ENCODE results near the gene ATP13A1. TPM values are rescaled to one million over a fixed set of nuclear protein-coding genes. Genes with fewer than 3 reads are reported as not detected.
"Not testable (repeated sequence)": the region's sequence is repeated elsewhere in the genome, so short reads cannot be mapped to it uniquely, and the experiment has no call there.

Gene ATP13A1
- total and polyA plus RNA-seq, 2 of the 8 experiments (the other 6 are each of a cell fraction or from before 2014, with no cell fraction given), result 33.0 to 64.2 TPM

GRCh38 chr19:19665420-19665948 lies 2.0 kb upstream of the ATP13A1 start:
- H3K4me3 ChIP-seq (ENCODE audit: extremely low read depth in 1 of 4, insufficient read depth in 2 of 4, low read depth in 3 of 4, low read length in 4 of 4); POLR2A ChIA-PET (ENCODE audit: partially characterized antibody); H3K4ac ChIP-seq (replicated peaks; ENCODE audit: insufficient read length, low read depth, low read length); H3K23ac ChIP-seq (ENCODE audit: insufficient read length); H3K27me3 ChIP-seq (replicated peaks in 1 of 4; ENCODE audit: control insufficient read depth in 3 of 4, extremely low read depth in 1 of 4, insufficient read depth in 3 of 4, low read length in 3 of 4); H3K23me2 ChIP-seq (ENCODE audit: low read depth, low read length); H3K4me2 ChIP-seq (ENCODE audit: insufficient read depth in 1 of 2, low read depth in 2 of 2, low read length in 2 of 2); H3K9ac ChIP-seq (replicated peaks in 1 of 4; ENCODE audit: extremely low read depth in 1 of 4, low read depth in 3 of 4, low read length in 3 of 4); DNase-seq (ENCODE audit: low read depth in 1 of 2, low spot score in 2 of 2); H2BK5ac ChIP-seq (ENCODE audit: low read depth, low read length); H4K5ac ChIP-seq (ENCODE audit: insufficient read length, low read depth, low read length); H2BK120ac ChIP-seq (replicated peaks; ENCODE audit: low read depth, low read length); H3K56ac ChIP-seq (replicated peaks; ENCODE audit: insufficient read length, low read depth, low read length); H2AFZ ChIP-seq (ENCODE audit: low read length); H3K27ac ChIP-seq (ENCODE audit: low read depth, low read length); H2BK20ac ChIP-seq (ENCODE audit: low read length); H4K8ac ChIP-seq (ENCODE audit: extremely low read depth, insufficient read depth, low read length); H3K9me3 ChIP-seq (ENCODE audit: insufficient read depth in 2 of 2, low read depth in 1 of 2, low read length in 1 of 2); H3K18ac ChIP-seq (ENCODE audit: extremely low read depth, low read length); H2AK5ac ChIP-seq (ENCODE audit: low read depth, low read length); H3K36me3 ChIP-seq (ENCODE audit: control insufficient read depth in 2 of 4, insufficient read depth in 4 of 4, low read length in 3 of 4); H3K14ac ChIP-seq (ENCODE audit: insufficient read length); FAIRE-seq; H2BK15ac ChIP-seq (ENCODE audit: low read length); H2BK12ac ChIP-seq (ENCODE audit: low read depth, low read length); H4K91ac ChIP-seq (replicated peaks; ENCODE audit: insufficient read length, low read length): not testable (repeated sequence)
- CTCF ChIA-PET (ENCODE audit: partially characterized antibody), result interaction anchor here (0.6 kb wide), 1 partner anchor 33 kb away, joined by 3 read pairs; no protein-coding TSS in a partner anchor
- peaks cover 12% of the 10 kb centered on the region for H3K79me1 ChIP-seq (ENCODE audit: low read depth, low read length)
- H4K20me1 ChIP-seq (replicated peaks in 1 of 2; ENCODE audit: control insufficient read depth in 1 of 2, insufficient read depth in 2 of 2, low read length in 2 of 2), result peaks cover 2 to 21% of the 10 kb centered on the region in 2 experiments
- 96% methylated on average over 21 of the region's 22 CpGs; no CpG with 5 or more reads in 1 of the 2 experiments for WGBS, 2 experiments (ENCODE audit: extremely low coverage in 1 of 2, insufficient coverage in 1 of 2, insufficient read length in 1 of 2, insufficient replicate concordance in 2 of 2, low coverage in 1 of 2, low lambda C conversion rate in 2 of 2, missing lambda C conversion rate in 1 of 2)
- H3K4me1 ChIP-seq (replicated peaks in 1 of 4; ENCODE audit: control insufficient read depth in 3 of 4, insufficient read depth in 4 of 4, low read length in 3 of 4), result peaks cover 5 to 13% (median 9%) of the 10 kb centered on the region in 4 experiments
- peaks cover 21 to 39% of the 10 kb centered on the region in 2 experiments for H3K79me2 ChIP-seq (ENCODE audit: control insufficient read depth in 1 of 2, insufficient read depth in 2 of 2, low read length in 2 of 2)
